CD4-positive, alpha-beta T cell treated with Interleukin-1 beta for 1 hour (primary cell): Measurements from ENCODE around the gene CYP27B1.
"Not testable (repeated sequence)": the region's sequence is repeated elsewhere in the genome, so short reads cannot be mapped to it uniquely, and the experiment has no call there.

Source experiments
- DNase-seq, 2 donors: peaks; one replicate each; pipeline ENCODE4 v3.0.0-alpha.2; 2020 to 2022

CYP27B1 gene

DNA sequence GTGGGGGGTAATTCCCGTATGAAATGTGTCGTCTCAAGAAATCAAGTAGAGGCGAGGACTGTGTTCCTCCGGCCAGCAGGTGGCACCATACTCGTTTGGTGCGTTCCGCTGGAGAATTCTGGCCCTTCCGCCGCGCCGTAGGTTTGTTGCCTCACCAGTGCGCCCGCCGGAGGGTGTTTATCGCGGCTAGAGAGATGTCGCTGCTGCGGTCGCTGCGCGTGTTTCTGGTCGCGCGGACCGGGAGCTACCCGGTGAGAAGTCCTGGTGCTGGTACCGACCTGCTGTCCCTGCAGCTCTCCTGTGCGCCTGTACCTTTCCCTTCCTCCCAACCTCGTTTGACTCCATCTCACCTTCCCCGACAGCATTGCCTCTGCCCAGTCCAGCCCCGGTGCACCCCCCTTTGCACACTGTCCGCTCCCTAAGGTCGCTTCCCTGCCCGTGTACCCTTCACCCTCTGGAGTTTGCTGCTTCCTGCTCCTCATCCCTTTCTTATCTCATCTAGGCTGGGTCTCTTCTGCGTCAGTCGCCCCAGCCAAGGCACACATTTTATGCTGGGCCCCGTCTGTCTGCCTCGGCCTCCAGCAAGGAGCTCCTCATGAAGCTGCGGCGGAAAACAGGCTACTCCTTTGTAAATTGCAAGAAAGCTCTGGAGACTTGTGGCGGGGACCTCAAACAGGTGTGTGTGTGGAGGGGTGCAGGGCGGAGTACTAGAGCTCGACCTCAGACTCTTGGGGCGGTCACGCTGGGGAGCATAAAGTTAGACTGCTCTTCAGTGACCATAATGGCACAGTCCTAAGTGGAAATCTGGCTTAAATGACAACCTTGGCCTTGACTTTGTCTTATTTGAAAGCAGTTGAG is 16.0 kb upstream of the CYP27B1 start, which contains the start of gene TSFM:
TSS of gene TSFM (plus strand) at position 180 of the 858 bp plus-strand sequence. CDS start at position 195, 15 bp downstream.
- DNase-seq, result peak; percentile 93 to 97

DNA sequence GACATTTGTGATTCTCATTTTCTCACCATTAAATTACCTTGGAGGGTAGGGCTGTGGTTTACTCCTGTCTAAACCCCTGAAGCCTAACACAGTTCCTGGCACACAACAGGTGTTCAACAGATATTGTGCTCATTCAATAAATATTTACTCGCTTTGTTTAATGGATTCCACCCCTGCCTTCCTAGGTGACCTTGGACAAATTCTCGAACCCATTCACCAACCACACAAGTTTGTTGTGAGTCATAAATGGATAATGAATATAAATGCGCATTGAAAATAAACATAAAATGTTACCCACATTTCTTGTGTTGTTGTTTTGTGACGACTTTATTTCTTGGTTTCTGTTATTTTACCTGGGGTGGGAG is 15.3 kb upstream of the CYP27B1 start:
- no peak for DNase-seq

DNA sequence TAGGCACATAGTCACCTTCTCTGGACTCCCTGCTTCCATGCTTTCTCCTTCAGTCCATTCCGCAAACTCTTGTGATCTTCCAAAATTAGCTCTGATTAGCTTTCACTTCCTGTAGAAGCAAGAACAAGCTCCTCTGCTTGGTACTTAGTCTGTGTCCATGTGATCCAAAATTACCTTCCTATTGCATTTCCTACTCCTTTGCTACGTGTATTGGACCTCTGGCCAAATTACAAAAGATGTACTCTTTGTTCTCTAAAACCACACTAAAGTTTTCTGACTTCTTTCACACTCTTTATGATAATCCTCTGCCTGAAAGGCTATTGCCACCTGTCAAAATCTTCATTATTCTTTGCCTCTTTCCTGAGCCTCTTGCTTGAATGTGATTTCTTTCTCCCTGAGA is 14.9 kb upstream of the CYP27B1 start:
- DNase-seq, result no peak

DNA sequence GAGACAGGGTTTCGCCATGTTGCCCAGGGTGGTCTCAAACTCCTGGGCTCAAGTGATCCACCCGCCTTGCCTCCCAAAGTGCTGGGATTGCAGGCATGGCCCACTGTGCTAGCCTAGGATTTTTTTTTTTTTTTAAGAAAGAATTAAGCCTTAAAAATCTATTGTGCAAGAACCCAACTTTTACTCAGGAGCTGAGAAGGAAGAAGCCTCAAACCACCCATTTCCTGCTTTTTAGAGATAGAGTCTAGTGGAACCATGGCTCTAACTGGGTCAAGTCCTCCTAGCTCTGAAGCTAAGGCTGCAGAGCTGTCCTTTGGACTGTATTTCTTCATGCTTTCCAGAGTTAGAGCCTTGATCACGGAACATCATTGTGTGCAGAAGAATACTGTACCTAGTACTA is 14.4 kb upstream of the CYP27B1 start:
- DNase-seq, result peak in 1 of 2 donors; percentile 24

DNA sequence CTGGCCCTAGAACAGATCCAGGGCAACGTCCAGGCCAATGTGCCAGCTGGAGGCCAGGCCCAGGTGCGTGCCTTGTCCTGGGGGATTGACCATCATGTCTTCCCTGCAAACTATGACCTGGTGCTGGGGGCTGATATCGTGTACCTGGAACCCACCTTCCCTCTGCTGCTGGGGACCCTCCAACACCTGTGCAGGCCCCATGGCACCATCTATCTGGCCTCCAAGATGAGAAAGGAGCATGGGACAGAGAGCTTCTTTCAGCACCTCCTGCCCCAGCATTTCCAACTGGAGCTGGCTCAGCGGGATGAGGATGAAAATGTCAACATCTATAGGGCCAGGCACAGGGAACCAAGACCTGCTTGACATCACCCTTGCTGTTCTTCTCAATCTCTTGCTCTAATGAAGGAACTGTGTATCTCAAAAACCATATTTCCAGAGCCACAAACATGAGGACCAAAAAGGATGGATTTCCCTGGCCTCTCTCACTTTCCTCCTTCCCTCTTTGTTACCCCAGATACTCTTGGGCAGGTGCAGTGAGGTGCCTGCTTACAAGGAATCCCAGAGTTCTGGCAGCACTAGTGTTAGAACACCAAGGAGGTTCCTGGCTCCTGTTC is 13.5 kb upstream of the CYP27B1 start:
- DNase-seq, result no peak

DNA sequence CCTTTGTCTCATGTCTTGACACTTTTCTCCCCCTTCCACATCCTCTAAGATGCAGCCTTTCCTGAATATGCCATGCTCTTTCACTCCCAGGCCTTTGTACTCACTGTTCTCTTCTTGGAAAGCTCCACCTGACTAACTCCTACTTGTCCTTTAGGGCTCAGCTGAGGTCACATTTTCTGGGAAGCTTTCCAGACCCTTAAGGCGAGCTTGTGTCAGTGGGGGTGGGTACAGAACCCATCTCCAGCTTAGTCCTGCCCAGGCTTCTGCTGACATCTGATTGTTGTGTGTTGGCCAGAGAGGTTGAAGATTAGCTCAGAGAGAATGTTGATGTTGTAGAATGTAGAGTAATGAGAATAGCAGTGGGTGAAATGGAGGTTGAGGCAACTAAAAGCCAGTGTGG is 12.9 kb upstream of the CYP27B1 start:
- no peak for DNase-seq

DNA sequence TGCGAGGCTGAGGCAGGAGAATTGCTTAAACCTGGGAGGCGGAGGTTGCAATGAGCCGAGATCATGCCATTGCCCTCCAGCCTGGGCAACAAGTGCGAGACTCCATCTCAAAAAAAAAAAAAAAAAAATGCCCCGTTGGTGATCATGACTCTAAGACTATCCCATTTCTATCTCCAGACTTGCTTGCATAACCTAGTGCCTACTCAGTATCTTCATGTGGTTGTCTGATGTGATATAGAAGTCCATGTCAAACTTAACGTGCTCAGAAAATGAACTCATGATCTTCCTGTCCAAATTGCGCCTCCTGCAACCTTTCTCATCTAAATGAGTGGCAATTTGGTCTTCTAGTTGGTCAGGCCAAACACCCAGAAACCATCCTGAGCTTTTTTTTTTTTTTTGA is 11.0 kb upstream of the CYP27B1 start:
- DNase-seq, result no peak

DNA sequence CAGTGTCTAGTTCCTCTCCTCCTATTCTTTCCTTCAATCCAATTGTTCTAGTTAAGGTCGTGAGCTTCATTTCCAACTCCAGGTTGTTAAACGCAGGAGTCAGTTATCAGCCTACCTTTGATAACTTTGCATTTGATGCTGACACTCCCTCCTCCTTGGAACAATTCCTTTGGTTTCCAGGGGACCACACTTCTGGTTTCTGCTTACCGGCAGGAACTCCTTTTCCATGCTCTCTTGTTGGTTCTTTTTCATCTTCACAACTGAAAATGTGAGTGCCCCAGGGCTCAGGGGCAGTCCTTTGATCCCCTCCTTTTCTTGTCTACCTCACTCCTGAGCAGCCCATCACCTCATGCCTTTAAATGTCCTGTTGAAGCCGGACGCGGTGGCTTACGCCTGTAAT is 10.5 kb upstream of the CYP27B1 start:
- no peak for DNase-seq

DNA sequence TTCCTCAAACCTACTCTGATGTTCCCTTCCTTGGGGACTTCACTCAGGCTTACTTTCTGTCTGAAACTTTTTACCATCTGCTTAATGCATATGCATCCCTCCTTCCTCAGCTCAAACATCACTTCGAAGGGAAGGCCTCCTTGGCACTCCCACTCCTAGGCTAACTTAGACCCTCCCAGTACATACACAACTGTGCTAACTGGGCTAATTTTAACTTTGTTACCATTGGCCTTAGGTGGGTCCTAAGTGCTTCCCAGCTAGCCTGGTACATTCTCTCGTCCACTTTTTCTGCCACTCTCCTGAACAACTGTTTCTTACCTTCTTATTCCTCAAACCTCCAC is 9.3 kb upstream of the CYP27B1 start:
- no peak for DNase-seq

DNA sequence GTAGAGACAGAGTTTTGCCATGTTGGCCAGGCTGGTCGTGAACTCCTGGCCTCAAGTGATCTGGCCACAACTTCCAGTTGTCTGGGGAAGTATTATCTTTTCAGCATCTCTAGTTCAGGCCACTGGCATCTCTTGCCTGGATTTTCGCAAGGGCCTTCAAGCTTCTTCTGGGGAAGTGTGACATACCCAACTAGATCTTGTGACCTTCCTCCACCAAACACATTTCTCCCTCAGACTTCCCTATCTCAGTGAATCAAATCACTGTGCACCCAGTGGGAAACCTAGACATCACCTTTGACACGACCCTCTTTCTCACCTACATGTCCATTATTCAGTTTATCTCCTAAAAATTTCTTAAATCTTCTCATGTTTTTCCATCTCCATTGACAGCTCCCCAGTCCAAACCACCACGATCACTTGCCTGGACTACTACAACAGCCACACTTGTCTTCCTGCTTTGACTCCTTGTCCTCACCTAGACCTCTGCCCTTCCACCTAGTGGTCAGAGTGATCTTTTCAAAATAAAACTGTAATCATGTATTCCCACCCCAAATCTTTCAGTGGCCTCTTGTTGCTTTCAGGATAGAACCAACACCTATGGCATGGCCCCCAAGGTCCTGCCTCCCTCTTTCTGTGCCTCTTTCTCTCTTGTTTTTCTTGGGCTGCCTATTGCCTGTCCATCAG is 8.8 kb upstream of the CYP27B1 start:
- peak in 1 of 2 donors; percentile 16 for DNase-seq

DNA sequence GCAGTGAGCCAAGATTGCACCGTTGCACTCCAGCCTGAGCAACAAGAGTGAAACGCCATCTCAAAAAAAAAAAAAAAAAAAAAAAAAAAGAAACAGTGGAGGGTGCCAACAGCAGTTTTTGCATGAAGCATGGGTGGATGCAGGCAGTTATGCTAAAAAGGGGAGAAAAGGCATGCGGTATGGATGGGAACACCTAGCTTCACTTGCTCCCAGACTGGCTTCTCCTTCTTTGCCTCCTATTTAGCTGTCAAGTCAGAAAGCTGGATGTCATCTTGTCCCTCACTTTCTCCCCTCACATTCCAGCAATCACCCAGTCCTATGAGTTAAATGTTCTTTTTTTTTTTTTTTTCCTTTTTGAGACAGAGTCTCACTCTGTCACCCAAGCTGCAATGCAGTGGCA is 8.2 kb upstream of the CYP27B1 start:
- DNase-seq, result no peak

DNA sequence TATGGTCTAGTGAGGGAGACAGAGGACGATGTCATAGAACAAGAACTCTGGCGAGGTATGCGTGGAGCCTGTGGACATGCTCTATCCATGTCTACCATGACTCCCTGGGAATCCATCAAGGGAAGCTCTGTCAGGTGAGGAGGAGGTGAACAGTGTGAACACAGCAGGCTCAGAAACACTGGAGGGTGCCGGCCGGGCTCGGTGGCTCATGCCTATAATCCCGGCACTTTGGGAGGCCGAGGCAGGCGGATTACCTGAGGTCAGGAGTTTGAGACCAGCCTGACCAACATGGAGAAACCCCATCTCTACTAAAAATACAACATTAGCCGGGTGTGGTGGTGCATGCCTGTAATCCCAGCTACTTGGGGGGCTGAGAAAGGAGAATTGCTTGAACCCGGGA is 7.8 kb upstream of the CYP27B1 start:
- not testable (repeated sequence) for DNase-seq

DNA sequence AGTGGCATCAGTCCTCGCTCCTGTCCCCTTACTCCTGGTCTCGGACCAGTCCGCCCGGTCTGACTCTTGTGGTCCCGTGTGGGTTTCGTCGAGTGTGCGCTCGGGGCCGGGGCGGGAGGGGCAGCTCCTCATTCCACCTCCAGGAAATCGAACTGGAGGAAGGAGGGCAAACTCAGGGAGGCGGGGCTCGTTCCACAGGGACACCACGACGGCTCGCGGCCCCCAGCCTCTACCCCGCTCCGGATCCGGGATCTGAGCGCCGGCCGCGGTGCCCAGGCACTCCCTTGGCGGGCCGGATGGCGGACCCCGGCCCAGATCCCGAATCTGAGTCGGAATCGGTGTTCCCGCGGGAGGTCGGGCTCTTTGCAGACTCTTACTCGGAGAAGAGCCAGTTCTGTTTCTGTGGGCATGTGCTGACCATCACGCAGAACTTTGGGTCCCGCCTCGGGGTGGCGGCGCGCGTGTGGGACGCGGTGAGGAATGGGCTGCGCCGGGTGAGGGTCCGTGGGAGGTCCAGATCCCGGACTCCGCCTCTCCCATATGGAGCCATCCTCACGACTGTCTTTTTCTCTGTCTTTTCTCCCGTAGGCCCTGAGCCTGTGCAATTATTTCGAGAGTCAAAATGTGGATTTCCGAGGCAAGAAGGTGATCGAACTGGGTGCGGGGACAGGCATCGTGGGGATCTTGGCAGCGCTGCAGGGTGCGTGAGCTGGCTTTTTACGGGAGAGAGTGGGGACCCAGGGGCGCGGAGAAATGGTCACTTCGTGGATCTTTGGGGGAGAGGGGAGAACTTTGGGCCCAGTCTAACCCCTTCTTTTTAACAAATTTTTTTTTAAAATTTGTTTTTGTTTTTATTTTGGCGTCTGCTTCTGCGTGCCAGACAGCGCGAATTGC is 5.8 kb upstream of the CYP27B1 start, which contains the start of gene EEF1AKMT3:
TSS of gene EEF1AKMT3 (plus strand) at position 186 of the 894 bp plus-strand sequence. CDS start at position 297, 111 bp downstream.
- no peak for DNase-seq

DNA sequence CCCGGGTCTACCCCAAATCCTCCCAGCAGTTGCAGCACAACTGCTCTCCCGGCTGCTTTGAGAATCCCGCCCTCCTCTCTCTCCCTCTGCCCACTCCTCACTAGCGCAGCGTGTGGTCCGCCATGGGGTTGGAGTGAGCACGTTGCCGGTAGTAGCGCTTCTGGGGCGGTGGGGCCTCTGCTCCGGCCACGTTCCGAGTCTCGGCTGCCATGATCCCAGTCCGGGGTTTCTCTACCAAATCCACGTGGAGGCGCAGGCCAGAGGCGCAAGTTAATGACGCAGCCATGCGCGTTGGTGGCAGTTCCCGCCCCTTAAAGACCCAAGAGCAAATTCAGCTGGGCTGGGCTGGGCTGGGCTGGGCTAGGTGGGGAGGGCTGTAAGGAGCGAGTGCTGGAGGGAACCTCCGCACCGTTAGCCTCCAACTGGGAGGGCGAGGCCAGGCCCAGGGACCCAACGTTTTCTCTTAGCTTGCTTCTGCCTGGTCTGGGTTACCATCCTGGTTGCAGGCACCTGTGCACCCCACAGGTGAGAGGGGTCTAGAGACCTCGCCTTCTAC is 5.1 kb upstream of the CYP27B1 start, which contains the start of gene METTL1:
TSS of gene METTL1 (minus strand) at position 233 of the 556 bp plus-strand sequence. CDS start at position 211, 22 bp downstream.
- peak; percentile 90 to 91 for DNase-seq

DNA sequence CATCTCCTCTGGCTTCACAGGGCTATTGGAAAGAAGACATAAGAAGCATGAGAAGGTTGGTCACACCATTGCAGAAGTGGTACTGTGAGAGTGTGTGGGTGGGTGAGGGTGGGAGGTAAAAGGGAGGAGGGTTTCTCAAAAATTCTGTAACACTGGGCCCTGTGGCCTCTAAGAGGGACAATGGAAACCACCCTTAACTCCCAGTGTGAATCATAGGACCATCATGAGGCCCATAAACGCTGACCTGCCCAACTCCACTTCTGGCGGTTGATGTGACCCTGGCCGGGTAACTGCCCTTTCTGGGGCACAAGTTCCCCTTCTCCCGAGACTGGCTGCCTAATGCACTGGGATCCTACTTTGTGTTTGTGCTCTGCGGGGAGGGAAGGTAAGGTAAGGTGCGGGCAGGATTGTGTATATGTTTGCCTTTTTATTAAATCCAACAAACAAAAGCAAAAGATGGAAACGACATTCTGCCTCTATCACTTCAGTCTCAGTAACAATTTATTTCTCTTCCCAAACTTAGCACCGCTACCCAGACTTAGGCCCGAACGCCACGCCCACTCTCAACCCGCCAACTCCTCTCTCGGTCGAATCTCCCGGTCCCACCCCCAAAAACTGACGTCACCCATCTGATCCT is 4.5 kb upstream of the CYP27B1 start:
- DNase-seq, result peak; percentile 83 to 84

DNA sequence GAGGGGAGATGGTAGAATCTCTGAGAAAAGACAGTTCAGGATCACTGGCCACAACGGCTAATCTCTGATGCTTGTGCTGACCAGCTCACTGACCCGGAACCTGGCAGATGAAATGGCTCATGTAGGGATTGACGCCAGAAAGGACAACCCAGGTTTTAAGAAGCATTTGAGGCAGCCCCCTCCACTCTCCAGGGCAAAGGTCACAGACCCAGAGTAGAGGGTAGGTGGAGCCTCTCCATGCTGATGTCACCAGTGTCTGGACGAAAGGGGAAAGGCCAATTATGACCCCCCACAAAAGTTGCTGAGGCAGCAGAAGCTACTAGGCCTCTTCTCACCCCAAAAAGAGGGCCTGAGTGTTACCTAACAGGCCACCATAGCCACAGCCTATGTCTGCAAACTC is 3.9 kb upstream of the CYP27B1 start:
- no peak for DNase-seq

DNA sequence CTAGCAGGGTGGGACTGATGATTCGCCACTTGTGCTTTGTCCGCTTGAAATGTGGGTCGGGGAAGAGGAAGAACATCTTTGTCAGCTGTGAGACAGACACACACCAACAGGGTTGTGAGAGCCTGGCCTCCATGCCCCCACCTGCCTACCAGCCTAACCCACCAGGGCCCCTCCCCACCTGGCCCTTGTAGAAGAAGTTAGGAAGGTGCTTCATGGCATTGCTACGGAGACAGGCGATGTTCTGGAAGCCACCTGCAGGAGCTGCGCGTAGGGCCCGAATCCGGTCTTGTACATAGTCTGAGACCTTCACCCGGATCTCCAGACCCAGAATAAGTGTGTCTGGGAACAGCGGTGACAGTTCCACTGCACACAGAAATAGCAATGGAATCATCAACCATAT is 2.7 kb upstream of the CYP27B1 start:
- DNase-seq, result no peak

DNA sequence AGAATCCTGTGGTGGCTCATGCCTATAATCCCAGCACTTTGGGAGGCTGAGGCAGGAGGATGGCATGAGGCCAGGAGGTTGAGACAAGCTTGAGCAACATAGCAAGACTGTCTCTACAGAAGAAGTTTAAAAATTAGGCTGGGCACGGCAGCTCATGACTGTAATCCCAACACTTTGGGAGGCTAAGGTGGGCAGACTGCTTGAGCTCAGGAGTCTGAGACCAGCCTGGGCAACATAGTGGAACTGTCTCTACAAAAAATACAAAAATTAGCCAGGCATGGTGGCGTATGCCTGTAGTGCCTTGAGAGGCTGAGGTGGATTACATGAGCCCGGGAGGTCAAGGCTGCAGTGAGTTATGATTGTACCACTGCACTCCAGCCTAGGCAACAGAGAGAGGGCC is 998 bp upstream of the CYP27B1 start:
- no peak for DNase-seq

DNA sequence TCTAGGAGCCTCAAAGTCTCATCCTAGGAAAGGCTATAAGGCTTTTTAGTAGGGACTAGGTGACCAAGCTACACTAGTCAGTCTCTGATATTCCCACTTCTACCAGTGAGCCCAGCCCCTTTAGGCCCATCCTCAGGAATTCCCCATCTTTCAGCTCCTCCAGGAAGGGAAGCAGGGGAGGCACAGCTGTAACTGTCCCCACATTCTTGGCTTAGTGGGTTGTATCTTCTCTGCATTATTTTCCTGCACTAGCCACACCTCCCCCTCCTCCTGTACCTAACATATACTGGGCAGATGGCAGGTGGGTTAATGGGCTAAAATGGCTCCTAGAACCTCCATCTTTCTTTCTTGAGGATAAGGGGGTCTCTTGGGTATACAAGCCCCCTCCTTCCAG is 424 bp upstream of the CYP27B1 start:
- no peak for DNase-seq

DNA sequence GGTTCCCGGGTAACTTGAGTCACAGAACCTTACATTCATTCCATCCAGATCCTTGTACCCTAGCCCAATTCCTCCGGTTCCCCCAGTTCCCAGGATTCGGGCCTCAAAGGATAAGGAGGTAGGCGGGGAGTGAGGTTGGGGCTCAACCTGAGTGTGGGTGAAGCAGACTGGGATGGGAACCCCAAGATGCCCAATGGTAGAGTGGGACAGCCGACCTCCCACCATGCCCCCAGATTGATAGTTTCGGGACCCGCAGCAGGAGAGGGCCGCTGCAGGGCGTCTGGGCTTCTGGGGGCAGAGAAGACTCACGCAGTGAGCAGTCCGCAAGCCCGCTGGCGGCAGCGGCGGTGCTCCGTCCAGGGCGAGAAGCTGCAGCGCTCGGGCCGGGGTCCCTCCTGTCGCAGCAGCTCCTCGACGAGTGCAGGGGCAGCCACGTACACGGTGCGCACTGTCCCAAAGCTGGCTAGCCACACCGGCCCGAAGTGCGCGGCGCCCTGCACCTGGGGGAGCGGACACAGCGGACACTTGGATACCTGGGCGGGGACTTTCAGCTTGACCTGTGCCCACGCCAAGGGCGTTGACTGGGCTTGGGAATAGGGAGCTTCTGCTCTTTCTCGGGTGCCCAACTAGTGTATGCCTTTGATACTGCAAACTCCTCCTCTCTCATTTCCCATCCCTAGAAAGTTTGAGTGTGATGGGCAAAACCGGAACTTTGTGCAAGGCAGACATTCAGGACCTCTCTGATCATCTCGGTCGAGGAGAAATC is 997 bp downstream of the CYP27B1 start:
- no peak for DNase-seq
